ENCODE measurements around the gene RABL6. TPM values are rescaled to one million over a fixed set of nuclear protein-coding genes. Genes with fewer than 3 reads are reported as not detected.
A peak's percentile ranks its signal among the peaks of the same experiment; 100 is the strongest.
"Not testable (repeated sequence)": the region's sequence is repeated elsewhere in the genome, so short reads cannot be mapped to it uniquely, and the experiment has no call there.

RABL6 gene
- total RNA-seq, 1 donor from 2014 or later = 40.2 TPM

- no peak for DNase-seq (ENCODE audit: low spot score)
These were observed 68.7 kb downstream of the RABL6 start for GRCh38 chr9:136876476-136876875.

- no peak for DNase-seq (ENCODE audit: low spot score)
These were observed 72.9 kb downstream of the RABL6 start for GRCh38 chr9:136880651-136881050.

- DNase-seq (ENCODE audit: low spot score) = peak; percentile 70
These were observed 74.0 kb downstream of the RABL6 start for GRCh38 chr9:136881691-136882108.

GRCh38 chr9:136882109-136882946 is 74.6 kb downstream of the RABL6 start:
- DNase-seq (ENCODE audit: low spot score) = no peak

GRCh38 chr9:136882947-136883283 is 75.2 kb downstream of the RABL6 start:
- DNase-seq (ENCODE audit: low spot score) = not testable (repeated sequence)

GRCh38 chr9:136883670-136884069 is 75.9 kb downstream of the RABL6 start:
- not testable (repeated sequence) for DNase-seq (ENCODE audit: low spot score)

- peak; percentile 98 for DNase-seq (ENCODE audit: low spot score)
These were observed 78.3 kb downstream of the RABL6 start, which contains the start of gene TRAF2 for GRCh38 chr9:136885950-136886578. TRAF2 (plus strand) TSS chr9:136886516; CDS start chr9:136898741, 12,225 bp downstream.

- peak; percentile 16 for DNase-seq (ENCODE audit: low spot score)
These were observed 79.2 kb downstream of the RABL6 start for GRCh38 chr9:136886610-136887597.

- no peak for DNase-seq (ENCODE audit: low spot score)
These were observed 80.7 kb downstream of the RABL6 start for GRCh38 chr9:136888454-136888853.

- DNase-seq (ENCODE audit: low spot score) = no peak
These were observed 82.1 kb downstream of the RABL6 start for GRCh38 chr9:136889858-136890257.

- no peak for DNase-seq (ENCODE audit: low spot score)
These were observed 82.9 kb downstream of the RABL6 start for GRCh38 chr9:136890661-136891060.

Other genes starting within 250 kb of the RABL6 start
- gene EGFL7, start 145.0 kb upstream of the RABL6 start, total RNA-seq (ENCODE audit: insufficient read depth, low replicate concordance) = 49.4 TPM
- gene AGPAT2, start 120.5 kb upstream of the RABL6 start, total RNA-seq (ENCODE audit: insufficient read depth, low replicate concordance) = 32.7 TPM
- gene DIPK1B, start 95.4 kb upstream of the RABL6 start, total RNA-seq (ENCODE audit: insufficient read depth, low replicate concordance) = 3.1 TPM
- gene LCN10, start 65.0 kb upstream of the RABL6 start, total RNA-seq (ENCODE audit: insufficient read depth, low replicate concordance) = 2.2 TPM
- gene LCN6, start 59.4 kb upstream of the RABL6 start, total RNA-seq (ENCODE audit: insufficient read depth, low replicate concordance) = not detected
- gene LCN8, start 49.7 kb upstream of the RABL6 start, total RNA-seq (ENCODE audit: insufficient read depth, low replicate concordance) = 0.48 TPM
- 2.2 TPM for gene LCN15, start 43.4 kb upstream of the RABL6 start, total RNA-seq (ENCODE audit: insufficient read depth, low replicate concordance)
- 90.5 TPM for gene TMEM141, start 16.6 kb upstream of the RABL6 start, total RNA-seq (ENCODE audit: insufficient read depth, low replicate concordance)
- gene CCDC183, start 11.6 kb upstream of the RABL6 start, total RNA-seq (ENCODE audit: insufficient read depth, low replicate concordance) = not detected
- 1.4 TPM for gene AJM1, start 34.5 kb downstream of the RABL6 start, total RNA-seq (ENCODE audit: insufficient read depth, low replicate concordance)
- 49.1 TPM for gene PHPT1, start 41.5 kb downstream of the RABL6 start, total RNA-seq (ENCODE audit: insufficient read depth, low replicate concordance)
- gene MAMDC4, start 44.4 kb downstream of the RABL6 start, total RNA-seq (ENCODE audit: insufficient read depth, low replicate concordance) = 4.6 TPM
- gene EDF1, start 58.4 kb downstream of the RABL6 start, total RNA-seq (ENCODE audit: insufficient read depth, low replicate concordance) = 217 TPM
- 5.1 TPM for gene TRAF2, start 78.6 kb downstream of the RABL6 start, total RNA-seq (ENCODE audit: insufficient read depth, low replicate concordance)
- gene FBXW5, start 136.8 kb downstream of the RABL6 start, total RNA-seq (ENCODE audit: insufficient read depth, low replicate concordance) = 75.8 TPM
- not detected for gene C8G, start 137.3 kb downstream of the RABL6 start, total RNA-seq (ENCODE audit: insufficient read depth, low replicate concordance)
- not detected for gene LCN12, start 144.3 kb downstream of the RABL6 start, total RNA-seq (ENCODE audit: insufficient read depth, low replicate concordance)
- 49.6 TPM for gene PTGDS, start 169.6 kb downstream of the RABL6 start, total RNA-seq (ENCODE audit: insufficient read depth, low replicate concordance)
- 0.72 TPM for gene LCNL1, start 175.0 kb downstream of the RABL6 start, total RNA-seq (ENCODE audit: insufficient read depth, low replicate concordance)
- gene PAXX, start 184.5 kb downstream of the RABL6 start, total RNA-seq (ENCODE audit: insufficient read depth, low replicate concordance) = 10.6 TPM
- 24.3 TPM for gene CLIC3, start 188.6 kb downstream of the RABL6 start, total RNA-seq (ENCODE audit: insufficient read depth, low replicate concordance)
- 20.2 TPM for gene ABCA2, start 220.3 kb downstream of the RABL6 start, total RNA-seq (ENCODE audit: insufficient read depth, low replicate concordance)
- 0.96 TPM for gene FUT7, start 224.1 kb downstream of the RABL6 start, total RNA-seq (ENCODE audit: insufficient read depth, low replicate concordance)
- 6.5 TPM for gene NPDC1, start 238.2 kb downstream of the RABL6 start, total RNA-seq (ENCODE audit: insufficient read depth, low replicate concordance)
- not detected for gene ENTPD2, start 246.1 kb downstream of the RABL6 start, total RNA-seq (ENCODE audit: insufficient read depth, low replicate concordance)